Skeletal muscle tissue (tissue), 4 donors: ENCODE measurements around the gene ATP6V0E2. TPM values are rescaled to one million over a fixed set of nuclear protein-coding genes. Genes with fewer than 3 reads are reported as not detected.

Experiments used
- H3K27ac ChIP-seq: one replicate; pipeline ENCODE4 v1.7.0; 2013; ENCODE audit warnings: mild to moderate bottlenecking, low read depth, low read length, inconsistent platforms
- H3K27me3 ChIP-seq, 3 donors: one replicate each; pipeline ENCODE4 v1.7.0; 2013; ENCODE audit warnings: low read length in 3 of 3; ENCODE audit not compliant: control insufficient read depth in 3 of 3, insufficient read depth in 3 of 3
- H3K36me3 ChIP-seq, 3 donors: one replicate each; pipeline ENCODE4 v1.7.0; 2013; ENCODE audit warnings: low read length in 3 of 3; ENCODE audit not compliant: control insufficient read depth in 3 of 3, insufficient read depth in 3 of 3
- H3K4me1 ChIP-seq, 3 donors: one replicate each; pipeline ENCODE4 v1.7.0; 2013; ENCODE audit warnings: low read length in 3 of 3, mild to moderate bottlenecking in 3 of 3; ENCODE audit not compliant: control insufficient read depth in 3 of 3, insufficient read depth in 3 of 3
- H3K4me3 ChIP-seq, 3 donors: one replicate each; pipeline ENCODE4 v1.7.0; 2013; ENCODE audit warnings: low read length in 3 of 3
- H3K9ac ChIP-seq, 3 donors: one replicate each; pipeline ENCODE4 v1.7.0; 2013; ENCODE audit warnings: low read length in 3 of 3, mild to moderate bottlenecking in 3 of 3, moderate library complexity in 2 of 3, low read depth in 1 of 3
- H3K9me3 ChIP-seq, 3 donors: one replicate each; pipeline ENCODE4 v1.7.0; 2013; ENCODE audit warnings: low read length in 3 of 3; ENCODE audit not compliant: control insufficient read depth in 3 of 3
- total RNA-seq: library from RNA; depleted of rRNA; stranded (reverse); fragments of >200 nt; gene quantifications from one replicate; pipeline ENCODE4 v1.2.3, GENCODE V29; 2014
- donor health status: Osteomylitis.

The ATP6V0E2 gene
- total RNA-seq, 1 donor from 2014 or later, result 5.2 TPM

DNA sequence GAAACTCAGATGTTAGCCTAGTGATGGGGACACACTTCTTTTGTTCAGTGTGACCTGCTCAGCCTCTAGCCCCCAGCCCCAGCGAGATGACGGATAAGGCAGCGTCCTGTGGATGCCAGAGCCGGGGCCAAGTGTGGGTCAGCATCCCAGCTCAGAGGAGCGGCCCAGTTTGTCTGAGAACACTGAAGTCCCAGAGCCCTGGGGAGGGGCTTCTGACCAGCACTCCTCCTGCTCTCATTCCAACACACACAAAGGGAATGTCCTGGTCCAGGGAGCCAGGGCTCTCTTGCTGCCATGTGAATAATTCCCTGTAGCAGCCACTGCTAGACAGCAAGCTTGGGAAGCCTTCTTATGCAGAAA, 4.5 kb upstream of the ATP6V0E2 start:
- H3K27ac ChIP-seq, result no peak overlapping the region
- H3K4me1 ChIP-seq, result peaks cover 10 to 19% (median 13%) of the 10 kb centered on the region in 3 donors

DNA sequence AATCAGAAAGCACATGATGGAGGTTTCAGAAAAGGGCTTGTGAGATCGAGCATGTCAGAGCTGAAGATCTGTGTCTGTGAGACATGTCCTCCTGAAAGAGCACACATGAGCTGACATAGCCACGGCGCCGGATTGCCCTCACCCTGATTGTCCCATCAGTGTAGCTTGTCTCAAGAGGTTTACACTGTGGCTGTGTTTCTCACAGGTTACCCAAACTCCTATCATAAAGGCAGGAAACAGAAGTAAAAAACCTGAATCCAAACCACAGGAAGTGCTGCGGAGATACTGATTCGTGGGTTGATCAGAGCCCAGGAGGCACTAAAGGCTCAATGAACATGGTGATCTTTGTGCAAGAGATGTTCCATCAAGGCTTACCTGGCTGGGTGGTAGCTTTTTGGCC, 3.9 kb upstream of the ATP6V0E2 start:
- Histone ChIP-seq H3K27me3 (no peaks in the 10 kb centered on the region), H3K4me3 (no peak overlapping the region), H3K9me3 (no peaks in the 10 kb centered on the region), H3K4me1 (peaks cover 12 to 25% (median 16%) of the 10 kb centered on the region in 3 donors), H3K9ac (no peak overlapping the region), H3K36me3 (peaks cover 17 to 25% (median 24%) of the 10 kb centered on the region in 3 donors), H3K27ac (no peak overlapping the region)

More for the DNA sequence above, 4.5 kb upstream of the ATP6V0E2 start:
- H3K27me3 ChIP-seq, result no peaks in the 10 kb centered on the region
- no peaks in the 10 kb centered on the region for H3K9me3 ChIP-seq
- no peak overlapping the region for H3K9ac ChIP-seq
- H3K36me3 ChIP-seq, result peaks cover 23 to 31% (median 27%) of the 10 kb centered on the region in 3 donors
- no peak overlapping the region for H3K4me3 ChIP-seq

DNA sequence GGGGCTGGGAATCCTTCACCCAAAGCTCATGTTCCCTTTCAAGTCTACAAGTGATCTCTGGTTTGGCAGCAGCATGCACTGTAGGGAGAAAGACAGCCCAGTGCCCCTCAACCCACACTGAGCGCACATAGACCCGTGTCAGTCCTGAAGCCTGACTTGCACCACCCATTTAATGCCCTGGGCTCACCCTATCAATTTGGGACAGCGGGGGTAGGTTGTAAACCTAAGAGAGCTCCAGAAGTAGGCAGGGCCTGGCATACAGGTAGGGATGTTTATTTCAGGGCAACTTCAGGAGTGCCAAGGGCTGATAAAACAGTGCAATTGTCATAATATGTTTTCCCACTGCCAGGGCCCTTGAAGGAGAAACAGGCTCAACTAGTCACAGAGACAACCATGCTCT, 3.5 kb upstream of the ATP6V0E2 start:
- Histone ChIP-seq H3K27me3 (no peaks in the 10 kb centered on the region), H3K4me3 (no peak overlapping the region), H3K4me1 (peaks cover 12 to 25% (median 16%) of the 10 kb centered on the region in 3 donors), H3K9me3 (no peaks in the 10 kb centered on the region), H3K9ac (no peak overlapping the region), H3K27ac (no peak overlapping the region), H3K36me3 (peaks cover 13 to 21% (median 21%) of the 10 kb centered on the region in 3 donors)

DNA sequence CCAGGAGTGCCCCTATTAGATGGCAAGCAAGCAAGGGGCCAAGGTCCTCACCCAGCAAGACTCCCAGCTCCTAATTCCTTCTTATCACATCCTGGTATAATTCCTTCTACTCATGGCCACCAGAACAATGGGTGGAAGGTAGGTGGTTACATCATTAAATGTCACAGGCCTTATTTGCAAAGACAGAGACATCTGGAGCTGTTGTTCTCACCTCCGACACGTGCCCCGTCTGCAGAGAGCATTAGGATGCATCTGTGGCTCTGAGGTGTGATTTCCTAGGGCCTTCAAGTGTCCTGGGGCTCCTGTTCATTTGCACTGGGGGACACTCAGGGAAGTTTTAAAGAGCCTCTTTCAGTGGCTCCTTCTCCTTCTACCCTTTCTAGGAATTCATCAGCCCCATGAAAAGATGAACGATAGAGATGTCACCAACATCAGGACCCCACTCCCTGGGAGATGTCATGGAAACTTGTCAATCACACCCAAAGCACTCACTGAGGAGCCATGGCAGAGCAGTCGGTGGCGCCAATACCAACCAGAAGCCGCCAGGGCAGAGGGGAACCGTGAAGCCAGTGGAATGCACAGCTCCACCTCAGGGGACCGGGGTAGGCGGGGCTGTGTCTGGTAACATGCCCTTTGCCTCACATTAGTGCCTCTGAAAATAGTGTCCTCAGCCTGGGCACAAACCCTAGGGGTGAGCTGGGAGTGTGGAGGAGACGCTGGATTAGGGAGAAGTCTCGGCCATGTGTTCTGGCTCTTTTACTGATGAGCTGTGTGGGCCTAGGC, 2.9 kb upstream of the ATP6V0E2 start:
- Histone ChIP-seq H3K9ac (no peak overlapping the region), H3K27ac (no peak overlapping the region), H3K4me3 (no peak overlapping the region), H3K9me3 (no peaks in the 10 kb centered on the region), H3K4me1 (peaks cover 12 to 25% (median 16%) of the 10 kb centered on the region in 3 donors), H3K27me3 (no peaks in the 10 kb centered on the region), H3K36me3 (peaks cover 10 to 18% (median 17%) of the 10 kb centered on the region in 3 donors)

DNA sequence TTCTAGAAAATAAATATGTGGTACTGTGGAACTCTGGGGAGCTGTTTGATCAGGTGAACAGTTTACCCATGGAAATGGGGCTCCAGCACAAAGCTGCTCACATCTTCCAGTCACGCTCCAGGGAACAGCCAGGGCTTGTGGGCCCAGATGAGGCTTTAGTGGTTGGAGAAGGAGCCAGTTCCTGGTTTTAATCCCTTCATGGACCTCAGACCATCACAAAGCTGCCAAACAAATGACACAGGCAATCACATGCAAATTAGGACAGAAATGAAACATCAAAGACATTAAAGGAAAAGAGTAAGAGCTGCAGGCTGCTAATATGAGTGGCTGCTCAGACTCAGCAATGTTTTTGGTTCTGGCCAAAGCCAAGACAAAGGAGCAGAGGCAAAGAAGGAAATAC, 2.2 kb upstream of the ATP6V0E2 start:
- no peak overlapping the region for H3K9ac ChIP-seq
- H3K27ac ChIP-seq, result no peak overlapping the region
- peaks cover 12 to 25% (median 16%) of the 10 kb centered on the region in 3 donors for H3K4me1 ChIP-seq
- H3K9me3 ChIP-seq, result no peaks in the 10 kb centered on the region
- H3K27me3 ChIP-seq, result no peaks in the 10 kb centered on the region
- H3K36me3 ChIP-seq, result peaks cover 5 to 18% (median 12%) of the 10 kb centered on the region in 3 donors
- no peak overlapping the region for H3K4me3 ChIP-seq

DNA sequence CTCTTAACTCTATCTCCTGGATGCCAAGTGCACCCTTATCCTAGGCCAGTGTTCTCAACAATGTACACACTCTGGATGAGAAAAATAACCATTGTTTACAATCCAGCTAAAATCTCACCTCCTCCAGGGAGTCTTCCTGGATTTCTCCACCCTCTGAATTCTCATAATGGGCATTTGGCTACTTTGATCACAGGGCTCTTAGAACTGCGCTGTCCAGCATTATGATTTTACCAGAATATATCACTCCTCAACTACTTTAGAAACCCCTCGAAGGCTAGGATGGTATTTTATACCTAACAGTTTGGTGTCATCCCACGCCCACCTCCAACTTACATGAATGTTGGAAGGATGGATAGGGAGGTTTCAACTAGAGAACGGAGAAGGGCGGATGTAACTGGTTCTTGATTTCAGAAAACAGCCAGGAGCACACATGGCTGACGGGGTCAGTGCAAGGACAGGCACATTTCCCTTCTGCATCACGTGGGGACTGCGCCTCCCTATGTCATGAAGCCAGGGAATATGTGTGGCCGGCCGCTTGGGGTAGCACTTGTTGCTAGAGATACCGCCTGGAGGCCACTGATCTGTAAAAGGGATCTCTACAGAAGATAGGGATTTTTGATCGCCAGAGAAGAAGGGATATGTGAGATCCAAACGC, 1.2 kb upstream of the ATP6V0E2 start:
- no peaks in the 10 kb centered on the region for H3K9me3 ChIP-seq
- H3K4me3 ChIP-seq, result peak overlapping the region; percentile 33 to 91 (median 84)
- H3K27ac ChIP-seq, result peak overlapping the region; percentile 85
- peaks cover 12 to 25% (median 16%) of the 10 kb centered on the region in 3 donors for H3K4me1 ChIP-seq
- H3K27me3 ChIP-seq, result no peaks in the 10 kb centered on the region
- H3K36me3 ChIP-seq, result peaks cover 5 to 18% (median 13%) of the 10 kb centered on the region in 3 donors
- peak overlapping the region; percentile 60 to 88 (median 86) for H3K9ac ChIP-seq

DNA sequence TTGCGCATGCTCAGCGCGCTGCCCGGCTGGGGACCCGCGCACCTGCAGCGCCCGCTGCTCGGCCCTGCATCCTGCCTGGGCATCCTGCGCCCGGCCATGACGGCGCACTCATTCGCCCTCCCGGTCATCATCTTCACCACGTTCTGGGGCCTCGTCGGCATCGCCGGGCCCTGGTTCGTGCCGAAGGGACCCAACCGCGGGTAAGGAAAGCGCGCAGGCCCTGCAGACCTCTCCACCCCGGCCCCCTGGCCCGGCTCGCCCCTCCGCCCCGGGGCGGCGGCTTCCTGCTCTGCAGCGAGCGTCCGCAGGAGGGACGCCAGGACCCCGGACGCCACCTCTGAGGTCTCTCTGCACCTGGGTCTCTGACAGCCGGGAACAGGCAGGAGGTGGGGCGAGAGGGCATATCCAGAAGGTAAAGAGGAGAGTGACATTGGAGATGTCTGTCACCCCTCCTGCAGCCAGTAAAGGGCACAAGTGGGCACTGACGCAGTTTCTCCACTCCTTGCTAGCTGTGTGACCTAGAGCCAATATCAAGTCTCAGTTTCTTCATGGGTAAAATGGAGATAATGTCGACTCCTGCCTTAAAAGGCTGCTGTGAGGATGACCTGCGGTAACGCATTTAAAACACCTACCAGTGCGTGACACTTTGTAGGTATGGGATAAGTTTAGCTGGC, 338 bp downstream of the ATP6V0E2 start:
- H3K4me1 ChIP-seq, result peaks cover 10 to 25% (median 16%) of the 10 kb centered on the region in 3 donors
- peak overlapping the region; percentile 33 to 91 (median 84) for H3K4me3 ChIP-seq
- no peaks in the 10 kb centered on the region for H3K9me3 ChIP-seq
- H3K27me3 ChIP-seq, result no peaks in the 10 kb centered on the region
- peaks cover 2 to 18% (median 9%) of the 10 kb centered on the region in 3 donors for H3K36me3 ChIP-seq
- H3K27ac ChIP-seq, result no peak overlapping the region
- peak overlapping the region; percentile 70 to 88 (median 86) for H3K9ac ChIP-seq

DNA sequence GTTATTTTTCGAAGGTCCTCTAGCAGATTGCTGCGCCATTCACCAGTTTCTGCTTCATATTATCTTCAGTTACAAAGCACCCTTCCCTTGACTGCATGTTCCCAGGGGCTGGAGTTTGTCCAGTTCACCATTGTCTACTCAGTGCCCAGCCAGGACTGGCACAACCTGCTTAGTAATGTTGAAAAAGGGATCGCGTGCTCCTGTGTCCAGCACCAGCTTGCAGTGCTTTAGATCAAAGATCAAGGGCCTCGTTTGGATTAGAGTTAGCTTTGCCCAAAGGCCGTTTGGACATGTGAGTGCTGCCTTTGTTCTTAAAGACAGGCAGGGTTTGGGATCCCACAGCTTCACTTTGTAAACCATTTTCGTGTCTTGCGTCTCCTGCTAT, 867 bp downstream of the ATP6V0E2 start:
- Histone ChIP-seq H3K9ac (peak overlapping the region in 2 of 3 donors; percentile 35 to 88), H3K4me1 (peaks cover 10 to 25% (median 16%) of the 10 kb centered on the region in 3 donors), H3K27me3 (no peaks in the 10 kb centered on the region), H3K4me3 (peak overlapping the region; percentile 33 to 91 (median 84)), H3K27ac (no peak overlapping the region), H3K36me3 (peaks cover 0 to 14% (median 7%) of the 10 kb centered on the region in 3 donors), H3K9me3 (no peaks in the 10 kb centered on the region)

DNA sequence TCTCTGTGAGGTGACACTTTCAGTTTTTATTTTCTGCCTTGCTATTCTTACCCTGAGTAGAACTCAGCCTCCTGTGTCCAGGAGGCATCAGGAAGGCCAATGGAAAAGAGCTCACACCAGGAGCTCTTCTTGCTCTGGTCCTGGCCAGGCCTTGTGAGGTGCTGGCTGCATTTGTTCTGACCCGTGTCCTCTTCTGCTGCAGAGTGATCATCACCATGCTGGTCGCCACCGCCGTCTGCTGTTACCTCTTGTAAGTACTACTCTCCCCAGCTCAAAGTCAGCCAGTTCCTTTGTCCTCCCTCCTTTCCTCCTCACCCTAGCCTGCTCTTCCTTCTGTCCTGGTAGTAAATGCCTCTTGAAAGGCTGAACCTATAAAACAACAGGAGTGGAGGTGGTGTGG, 1.6 kb downstream of the ATP6V0E2 start:
- Histone ChIP-seq H3K9me3 (no peaks in the 10 kb centered on the region), H3K27me3 (no peaks in the 10 kb centered on the region), H3K4me1 (peaks cover 10 to 25% (median 16%) of the 10 kb centered on the region in 3 donors), H3K9ac (no peak overlapping the region), H3K27ac (no peak overlapping the region), H3K4me3 (no peak overlapping the region), H3K36me3 (peaks cover 0 to 7% (median 3%) of the 10 kb centered on the region in 3 donors)
